HG02571 (cell line): ENCODE results near the gene IER3.

Source experiments
- ATAC-seq: cut with Tn5 transposase; IDR thresholded peaks from one replicate; pipeline ENCODE4 v1.9.1; 2021; ENCODE audit warnings: mild to moderate bottlenecking, moderate library complexity; ENCODE audit not compliant: unreplicated experiment

The IER3 gene, protein sequence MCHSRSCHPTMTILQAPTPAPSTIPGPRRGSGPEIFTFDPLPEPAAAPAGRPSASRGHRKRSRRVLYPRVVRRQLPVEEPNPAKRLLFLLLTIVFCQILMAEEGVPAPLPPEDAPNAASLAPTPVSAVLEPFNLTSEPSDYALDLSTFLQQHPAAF

DNA sequence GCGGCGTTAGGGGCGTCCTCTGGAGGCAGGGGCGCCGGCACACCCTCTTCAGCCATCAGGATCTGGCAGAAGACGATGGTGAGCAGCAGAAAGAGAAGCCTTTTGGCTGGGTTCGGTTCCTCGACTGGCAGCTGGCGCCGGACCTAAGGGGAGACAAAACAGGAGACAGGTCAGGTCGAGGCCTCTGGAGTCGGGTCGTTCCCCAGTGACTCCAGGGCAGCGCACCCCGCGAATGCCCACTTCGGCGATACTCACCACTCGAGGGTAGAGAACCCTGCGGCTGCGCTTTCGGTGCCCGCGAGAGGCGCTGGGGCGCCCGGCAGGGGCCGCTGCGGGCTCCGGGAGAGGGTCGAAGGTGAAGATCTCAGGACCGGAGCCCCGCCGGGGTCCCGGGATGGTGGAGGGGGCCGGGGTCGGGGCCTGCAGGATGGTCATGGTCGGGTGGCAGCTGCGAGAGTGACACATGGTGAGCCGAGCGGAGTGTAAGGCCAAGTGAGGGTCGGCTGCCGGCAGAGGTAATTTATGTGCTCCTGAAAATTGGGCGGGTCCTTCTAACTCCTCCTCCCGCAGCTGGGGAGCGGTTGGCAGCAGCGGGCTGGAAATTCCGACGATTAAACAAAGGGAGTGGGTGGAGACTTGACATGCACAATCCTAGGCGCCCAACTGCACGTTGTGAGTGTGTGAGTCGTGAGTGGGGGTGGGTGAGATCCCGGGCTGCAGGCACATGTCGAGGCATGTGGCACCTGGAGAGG lies at the start of gene IER3:
Gene IER3, minus strand, starts transcription at position 494 of the 752 bp plus-strand sequence. Its CDS starts 29 bp downstream, at position 465.
- ATAC-seq = no peak

DNA sequence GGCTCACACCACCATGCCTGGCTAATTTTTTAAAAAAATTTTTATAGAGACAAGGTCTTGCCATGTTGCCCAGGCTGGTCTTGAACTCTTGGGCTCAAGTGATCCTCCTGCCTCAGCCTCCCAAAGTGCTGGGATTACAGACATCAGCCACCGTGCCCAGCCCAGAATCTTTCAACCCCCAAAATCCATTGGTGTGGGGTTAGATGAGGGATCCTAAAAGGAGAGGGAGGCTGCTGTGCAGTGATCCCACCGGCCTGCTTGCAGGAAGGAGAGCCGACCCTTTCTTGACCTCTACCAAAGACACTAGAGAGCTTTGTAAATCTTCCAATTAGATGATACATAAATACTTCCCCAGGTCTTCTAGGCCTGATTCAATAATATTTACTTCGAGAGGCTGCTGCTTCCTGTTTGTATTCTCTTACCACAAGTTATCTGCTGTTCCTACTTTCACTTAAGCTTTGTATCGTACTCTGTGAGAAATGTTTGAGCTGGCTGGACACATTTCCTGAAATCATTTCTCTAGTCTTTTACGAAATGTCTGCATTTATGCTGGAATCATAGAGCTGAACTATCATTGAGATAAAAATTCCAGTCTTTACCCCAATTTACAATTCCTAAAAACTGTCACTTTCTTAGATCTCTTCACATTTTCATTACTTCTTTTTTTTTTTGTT lies 49.3 kb upstream of the IER3 start:
- no peak for ATAC-seq

DNA sequence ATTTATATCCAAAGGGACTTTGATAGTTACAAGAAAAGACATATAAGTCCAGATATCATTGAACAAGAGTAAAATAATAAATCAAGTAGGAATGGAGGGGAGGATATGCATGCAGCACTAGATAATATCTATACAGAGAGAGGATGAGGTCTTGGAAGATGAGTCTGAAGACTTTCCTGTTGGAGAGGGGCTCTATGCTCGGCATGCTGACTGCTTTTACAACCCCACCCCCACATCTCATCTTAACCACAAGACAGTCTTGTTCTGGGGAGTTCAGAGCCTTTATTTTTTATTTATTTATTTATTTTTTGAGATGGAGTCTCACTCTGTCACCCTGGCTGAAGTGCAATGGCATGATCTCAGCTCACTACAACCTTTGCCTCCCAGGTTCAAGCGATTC lies 48.4 kb upstream of the IER3 start:
- ATAC-seq = no peak

DNA sequence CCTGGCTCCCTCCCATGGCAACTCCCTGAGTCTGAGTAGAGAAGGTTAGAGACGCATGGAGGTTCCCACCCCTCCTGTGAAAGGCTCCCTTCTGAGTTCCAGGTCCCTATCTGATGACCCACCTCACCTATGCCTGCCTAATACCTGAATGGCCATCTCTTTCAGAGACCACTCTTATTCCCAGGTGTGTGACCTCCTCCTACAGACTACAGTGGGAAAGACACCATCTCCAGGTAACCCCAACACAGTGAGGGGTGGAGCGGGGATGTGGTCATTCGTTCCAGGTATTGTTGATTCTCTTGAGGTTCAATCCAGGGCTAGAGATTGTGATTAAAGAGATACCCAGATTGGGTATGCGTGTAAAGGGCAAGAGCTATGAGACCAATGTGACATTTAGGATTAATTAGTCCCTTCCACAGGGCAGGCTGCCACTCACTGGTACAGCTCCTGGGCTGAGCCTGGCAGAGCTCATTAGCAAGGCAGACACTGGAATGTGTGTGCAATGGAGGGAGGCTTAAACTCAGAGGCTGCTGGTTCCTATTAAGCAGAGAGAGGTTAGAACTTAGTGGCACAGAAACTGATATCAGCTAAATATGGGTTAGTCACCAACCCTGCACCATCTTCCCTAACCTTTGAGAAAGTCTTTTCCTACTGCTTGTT lies 46.5 kb upstream of the IER3 start:
- ATAC-seq = no peak

DNA sequence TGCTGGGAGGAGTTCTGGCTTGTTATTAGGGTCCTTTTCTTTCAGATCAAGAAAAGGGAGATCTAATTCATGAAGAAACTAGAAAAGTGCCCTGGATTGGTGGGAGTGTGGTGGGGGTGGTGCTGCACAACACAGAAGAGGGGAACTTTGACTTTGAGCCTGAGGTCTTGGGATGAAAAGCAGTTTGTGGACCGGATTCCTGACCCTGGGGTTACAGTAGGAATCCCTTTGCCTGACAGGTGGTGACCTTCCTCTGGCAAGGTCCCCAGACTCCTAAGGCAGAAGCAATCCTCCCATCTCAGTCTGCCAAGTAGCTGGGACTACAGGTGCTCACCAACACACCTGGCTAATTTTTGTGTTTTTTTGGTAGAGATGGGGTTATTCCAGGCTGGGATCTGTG lies 45.3 kb upstream of the IER3 start:
- no peak for ATAC-seq

DNA sequence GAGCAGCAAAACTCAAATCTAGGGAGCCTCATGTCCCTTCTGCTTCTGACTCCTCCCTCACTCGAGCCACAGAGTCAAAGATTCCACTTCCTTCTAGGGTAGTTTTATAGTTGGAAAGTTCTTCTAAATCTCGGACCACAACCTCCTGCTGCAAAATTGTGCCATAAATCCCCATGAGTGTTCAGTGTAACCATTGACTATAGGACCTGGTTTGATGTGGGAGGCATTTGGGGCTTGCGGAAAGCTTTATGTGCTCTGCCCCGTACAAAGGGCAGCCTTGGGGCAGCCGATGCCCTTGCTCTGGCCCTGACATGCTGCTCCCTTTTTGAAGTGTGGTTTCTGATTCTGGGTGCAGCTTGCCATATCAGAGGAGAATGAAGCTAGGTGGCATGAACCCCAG lies 43.6 kb upstream of the IER3 start:
- ATAC-seq = no peak

DNA sequence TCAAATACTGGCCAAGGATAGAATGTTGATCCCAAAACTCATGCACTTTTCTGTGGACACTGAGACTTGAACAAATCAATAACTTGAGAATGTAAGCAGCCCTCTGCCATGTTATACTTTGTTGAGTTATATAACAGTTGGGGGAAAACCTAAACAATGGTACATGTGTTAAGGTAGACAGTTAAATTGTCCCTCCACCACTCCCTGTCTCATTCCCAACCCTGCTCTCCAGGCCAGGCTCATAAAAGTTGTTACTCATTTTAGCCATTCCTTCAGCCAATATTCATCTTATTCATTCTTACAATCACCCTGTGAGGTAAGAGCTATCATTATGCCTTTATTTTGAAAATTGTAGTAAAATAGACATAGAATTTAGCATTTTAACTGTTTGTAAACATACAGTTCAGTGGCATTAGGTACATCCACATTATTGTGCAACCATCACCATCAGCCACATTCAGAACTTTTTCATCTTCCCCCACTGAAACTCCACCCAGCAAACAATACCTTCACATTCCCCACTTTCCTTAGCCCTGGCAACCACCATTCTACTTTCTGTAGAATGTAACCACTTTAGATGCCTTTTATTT lies 38.2 kb upstream of the IER3 start:
- ATAC-seq = no peak

DNA sequence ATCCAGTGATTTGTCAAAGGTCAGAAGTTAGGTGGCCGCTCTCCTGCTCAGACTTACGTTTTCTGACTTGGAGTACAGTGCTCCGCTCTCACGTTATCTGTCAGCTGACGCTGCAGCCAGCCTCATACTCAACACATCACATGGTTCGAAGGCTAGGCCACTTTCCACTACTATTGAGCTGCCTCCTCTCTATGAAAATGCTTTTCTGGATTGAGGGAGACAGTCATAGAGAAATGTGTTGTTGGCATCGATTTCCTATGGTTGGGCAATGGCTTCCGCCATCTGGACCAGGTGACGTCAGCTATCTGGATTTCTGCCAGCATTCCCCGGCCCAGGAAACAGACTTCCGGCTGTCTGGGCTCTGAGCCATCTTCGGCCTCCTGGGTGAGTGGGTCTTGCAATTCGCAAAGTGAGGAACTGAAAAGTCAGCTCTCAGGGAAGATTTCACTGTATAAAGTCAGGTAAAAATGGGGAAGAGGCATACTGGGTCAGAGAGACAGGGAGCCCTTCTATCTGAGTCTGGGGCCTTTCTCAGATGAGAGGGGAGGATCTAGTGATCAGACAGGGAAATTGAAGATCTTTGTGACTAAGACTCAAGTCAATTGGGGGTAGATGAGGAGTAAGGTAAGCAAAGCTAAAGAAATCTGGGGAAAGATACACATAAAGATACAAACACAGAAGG lies 37.5 kb upstream of the IER3 start:
- no peak for ATAC-seq

DNA sequence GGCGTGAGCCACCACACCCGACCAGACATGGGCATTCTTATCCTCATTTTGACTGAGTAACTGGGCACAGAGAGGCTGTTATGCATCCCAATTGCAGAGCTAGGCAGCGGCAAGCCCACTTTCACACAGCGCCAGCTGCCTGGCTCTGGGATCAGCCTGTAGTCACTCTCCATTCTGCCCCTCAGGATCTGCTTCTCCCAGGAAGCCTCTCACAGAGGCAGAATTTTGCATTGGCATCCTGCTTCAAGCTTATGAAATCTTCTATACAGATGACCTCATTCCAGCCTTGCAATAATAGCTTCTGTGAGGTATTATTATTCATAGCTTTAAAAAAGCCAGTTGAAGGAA lies 37.0 kb upstream of the IER3 start:
- ATAC-seq = no peak

DNA sequence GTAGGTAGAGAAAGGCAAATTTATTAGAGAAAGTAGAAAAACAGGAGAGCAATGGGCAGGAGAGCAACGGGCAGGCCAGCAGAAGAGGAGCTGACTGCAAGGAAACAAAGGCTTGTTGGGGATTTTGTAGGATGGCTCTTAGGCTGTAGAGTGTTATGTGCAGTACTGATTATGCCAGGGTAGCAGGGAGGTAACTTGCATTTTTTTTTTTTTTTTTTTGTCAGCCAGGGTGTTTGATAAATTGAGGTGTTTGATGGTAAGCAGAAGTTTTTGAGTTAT lies 36.2 kb upstream of the IER3 start:
- ATAC-seq = no peak

DNA sequence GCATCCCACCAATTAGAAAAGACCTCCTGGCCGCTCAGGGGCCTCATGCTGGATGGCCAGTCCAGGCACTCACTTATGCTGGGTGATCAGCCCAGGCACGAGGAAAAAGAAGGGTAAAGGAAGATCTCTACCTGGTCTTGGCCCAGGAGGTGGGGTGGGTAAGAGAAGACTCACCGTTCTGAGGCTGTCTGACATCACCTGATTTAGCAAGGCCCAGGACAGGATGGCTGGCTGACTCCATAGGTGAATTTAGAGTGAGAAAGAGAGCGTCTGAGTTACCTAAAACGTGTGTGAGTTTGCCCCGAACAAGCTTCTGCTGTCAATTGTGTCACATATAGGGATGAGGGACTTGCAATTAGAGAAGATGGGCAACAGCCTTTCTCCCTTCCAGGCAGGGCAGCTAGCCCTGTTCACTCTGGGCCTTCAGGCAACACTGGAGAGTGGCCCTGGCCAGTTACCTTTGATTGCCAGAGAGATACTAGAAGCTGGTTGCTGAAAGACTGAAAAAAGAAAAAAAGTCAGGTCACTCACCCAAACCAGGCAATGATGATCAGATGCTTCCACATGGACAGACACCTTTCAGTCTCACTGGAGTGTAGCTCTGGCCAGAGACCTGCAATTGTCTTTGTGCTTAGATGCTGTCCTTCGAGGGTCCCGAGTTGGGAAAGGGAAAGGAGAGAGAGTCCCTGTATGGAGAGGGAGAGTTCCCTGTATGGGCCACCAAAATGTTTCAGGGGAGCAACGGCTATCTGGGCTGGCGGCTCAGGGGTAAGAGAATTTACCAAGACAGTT lies 35.7 kb upstream of the IER3 start:
- ATAC-seq = no peak

DNA sequence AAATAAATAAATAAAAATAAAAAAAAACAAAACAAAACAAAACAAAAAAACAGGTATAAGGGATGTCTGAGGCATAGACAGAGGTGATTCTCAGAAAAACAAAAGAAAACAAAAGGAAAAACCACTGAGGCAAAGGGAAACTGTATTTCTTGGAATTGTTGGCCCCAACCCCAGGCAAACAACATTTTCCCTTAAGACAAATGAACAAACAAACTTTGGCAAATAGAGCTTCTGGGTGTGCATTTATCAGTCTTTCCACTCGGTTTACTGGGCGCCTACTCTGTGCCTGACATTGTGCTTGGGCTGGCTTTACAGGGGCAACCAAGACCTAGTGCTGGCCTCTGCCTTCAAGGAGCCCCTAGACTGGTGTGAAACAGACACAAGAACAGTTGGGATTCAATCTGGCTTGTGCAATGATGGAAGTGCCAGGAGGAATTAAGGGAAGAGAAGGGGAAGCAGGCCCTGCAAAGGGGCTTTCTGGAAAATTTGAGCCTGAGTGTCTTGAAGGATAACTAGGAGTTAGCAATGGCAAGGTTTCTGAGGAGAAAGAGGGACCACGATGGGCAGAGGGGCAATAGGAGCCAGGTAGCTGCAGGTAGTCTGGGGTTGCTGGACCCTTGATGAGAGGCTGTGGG lies 33.8 kb upstream of the IER3 start:
- no peak for ATAC-seq

DNA sequence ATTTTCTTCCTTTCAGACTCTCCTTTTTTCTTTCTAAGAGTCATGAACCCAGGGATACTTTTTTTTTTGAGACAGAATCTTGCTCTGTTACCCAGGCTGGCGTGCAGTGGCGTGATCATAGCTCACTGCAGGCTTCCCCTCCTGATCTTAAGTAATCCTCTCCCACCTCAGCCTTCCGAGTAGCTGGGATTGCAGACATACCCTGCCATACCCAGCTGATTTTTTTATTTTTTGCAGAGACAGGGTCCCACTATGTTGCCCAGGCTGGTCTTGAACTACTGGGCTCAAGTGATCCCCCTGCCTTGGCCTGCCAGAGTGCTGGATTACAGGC lies 32.8 kb upstream of the IER3 start:
- no peak for ATAC-seq

DNA sequence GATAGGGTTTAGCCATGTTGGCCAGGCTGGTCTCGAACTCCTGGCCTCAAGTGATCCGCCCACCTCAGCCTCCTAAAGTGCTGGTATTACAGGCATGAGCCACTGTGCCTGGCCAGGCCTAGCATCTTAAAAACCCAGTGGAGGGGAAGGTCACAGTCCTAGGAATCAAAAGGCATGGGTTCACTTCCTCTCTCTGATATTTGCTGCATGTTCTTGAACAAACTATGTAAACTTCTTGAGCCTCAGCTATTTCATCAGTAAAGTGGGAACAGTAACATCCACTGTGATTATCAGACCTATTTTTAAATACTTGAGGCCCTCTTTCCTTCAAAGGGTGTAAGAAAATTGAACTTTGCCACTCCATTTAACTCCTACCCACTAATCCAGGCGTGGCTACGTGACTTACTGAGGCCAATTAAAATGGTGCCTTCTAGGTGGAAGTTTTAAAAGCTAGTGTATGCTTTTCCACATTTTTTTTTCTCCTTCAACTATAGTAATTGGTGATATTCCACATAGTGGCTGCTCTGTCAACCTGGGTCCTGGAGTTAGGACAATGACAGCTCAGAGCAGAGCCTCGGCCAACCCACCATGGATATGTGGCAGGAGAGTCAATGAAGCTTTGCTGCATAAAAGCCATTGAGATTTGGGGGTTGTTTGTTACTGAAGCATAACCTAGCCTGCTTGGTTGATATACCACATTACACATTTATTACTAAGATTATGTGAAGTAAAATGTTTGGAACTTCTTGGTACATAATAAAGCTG lies 32.2 kb upstream of the IER3 start:
- no peak for ATAC-seq

DNA sequence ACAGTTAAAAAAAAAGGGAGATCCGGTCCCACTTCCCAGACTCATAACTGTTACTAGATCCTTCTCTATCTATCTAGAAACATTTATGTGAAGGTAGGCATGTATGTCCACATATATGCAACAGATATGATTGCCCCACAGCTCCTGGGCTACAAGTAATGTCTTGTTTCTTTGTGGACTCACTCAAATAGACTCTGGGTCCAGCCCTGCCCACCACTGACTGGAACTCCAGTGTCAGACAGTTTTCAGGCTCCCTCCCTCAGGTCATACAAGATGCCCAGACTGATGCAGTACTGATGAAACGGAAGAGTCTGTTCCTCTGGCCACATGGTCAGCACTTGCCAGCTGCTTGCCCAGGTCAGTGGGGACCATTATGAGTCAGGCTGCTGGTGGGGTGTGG lies 30.8 kb upstream of the IER3 start:
- no peak for ATAC-seq

DNA sequence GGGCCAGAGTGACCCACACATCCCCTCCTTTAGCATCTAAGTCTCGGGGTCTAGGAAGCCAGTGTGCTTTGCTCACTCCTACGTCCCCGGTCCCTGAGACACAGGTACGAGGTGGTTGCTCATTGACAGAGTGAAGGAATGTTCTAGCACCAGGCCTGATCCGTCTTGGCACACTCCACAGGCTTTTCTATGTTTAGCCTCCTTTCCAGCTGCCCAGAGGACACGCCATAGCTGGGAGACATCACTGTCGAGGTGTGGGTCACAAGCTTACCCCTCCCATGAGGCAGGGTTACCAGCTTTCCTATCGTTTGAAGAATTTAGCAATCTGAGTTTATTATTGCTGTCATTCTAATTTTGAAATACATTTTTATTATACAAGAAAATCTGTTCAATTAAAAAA lies 30.4 kb upstream of the IER3 start:
- no peak for ATAC-seq

DNA sequence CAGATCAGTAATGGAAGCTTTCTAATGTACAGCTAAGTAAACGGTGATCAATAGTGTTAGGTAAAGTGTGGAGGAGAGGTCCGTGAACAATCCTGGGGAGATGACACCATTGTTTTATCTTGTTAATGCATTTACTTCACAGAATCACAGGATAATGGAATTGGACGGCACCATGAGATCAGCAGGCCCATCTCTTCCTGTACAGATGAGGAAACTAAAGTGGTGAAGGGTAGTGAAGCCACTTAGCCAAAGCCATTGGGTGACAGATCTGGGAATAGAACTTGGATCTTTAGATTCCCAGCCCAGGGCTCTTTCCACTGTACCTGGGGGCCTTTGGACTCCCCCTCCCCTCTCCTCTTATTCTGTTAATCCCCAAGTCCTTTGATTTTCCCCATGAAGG lies 26.2 kb upstream of the IER3 start:
- no peak for ATAC-seq

DNA sequence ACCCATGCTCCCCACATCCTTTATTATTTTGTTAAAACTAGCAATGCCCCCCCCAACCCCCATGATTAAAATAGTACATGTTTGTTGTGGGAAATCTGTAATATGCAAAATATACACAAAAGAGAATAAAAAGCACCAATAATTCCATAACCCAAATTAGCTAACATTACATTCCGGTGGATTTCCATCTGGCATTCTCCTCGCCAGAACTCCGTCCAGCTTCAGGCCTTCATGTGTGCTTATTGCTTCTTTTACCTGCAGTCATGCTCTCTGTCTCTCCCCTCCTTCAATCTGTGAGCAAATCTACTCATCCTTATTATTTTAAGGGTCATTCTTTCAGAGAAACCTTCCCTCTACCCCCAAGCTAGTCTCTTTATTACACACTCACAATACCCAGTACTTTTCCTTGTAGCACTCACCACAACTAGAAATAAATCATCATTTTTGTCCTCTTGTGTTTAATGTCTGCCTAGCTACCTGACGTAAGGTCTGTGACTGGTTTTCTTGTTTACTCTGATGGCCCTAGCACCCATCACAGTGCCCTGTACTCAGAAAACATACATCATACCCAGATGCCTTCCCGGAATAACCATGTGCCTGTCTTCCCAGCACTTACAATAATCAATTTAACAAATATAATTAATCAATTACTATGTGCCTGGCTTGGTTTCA lies 25.6 kb upstream of the IER3 start:
- ATAC-seq = no peak
